ENCODE measurements around the gene ARID1B.
A peak's percentile ranks its signal among the peaks of the same experiment; 100 is the strongest.

Gene ARID1B

GRCh38 chr6:156953127-156953478 lies 175.9 kb downstream of the ARID1B start:
- H3K4me3 ChIP-seq (ENCODE audit: low read length): no peak overlapping the region
- H3K27me3 ChIP-seq (ENCODE audit: control insufficient read depth, insufficient read depth, low read length): no peaks in the 10 kb centered on the region
- H3K9ac ChIP-seq (ENCODE audit: low read length): no peak overlapping the region
- H3K27ac ChIP-seq (ENCODE audit: low read depth, low read length): peak overlapping the region; percentile 27
- H3K4me1 ChIP-seq (ENCODE audit: control insufficient read depth, insufficient read depth, low read length): peaks cover 36% of the 10 kb centered on the region
- H3K36me3 ChIP-seq (ENCODE audit: control insufficient read depth, insufficient read depth, low read length): no peaks in the 10 kb centered on the region

GRCh38 chr6:156953479-156954146 lies 176.4 kb downstream of the ARID1B start:
- H3K27me3 ChIP-seq (ENCODE audit: control insufficient read depth, insufficient read depth, low read length): no peaks in the 10 kb centered on the region
- H3K9ac ChIP-seq (ENCODE audit: low read length): no peak overlapping the region
- peak overlapping the region; percentile 4 for H3K27ac ChIP-seq (ENCODE audit: low read depth, low read length)
- no peak overlapping the region for H3K4me3 ChIP-seq (ENCODE audit: low read length)
- peaks cover 36% of the 10 kb centered on the region for H3K4me1 ChIP-seq (ENCODE audit: control insufficient read depth, insufficient read depth, low read length)
- H3K36me3 ChIP-seq (ENCODE audit: control insufficient read depth, insufficient read depth, low read length): no peaks in the 10 kb centered on the region

GRCh38 chr6:156954191-156954590 lies 177.0 kb downstream of the ARID1B start:
- H3K36me3 ChIP-seq (ENCODE audit: control insufficient read depth, insufficient read depth, low read length): no peaks in the 10 kb centered on the region
- H3K9ac ChIP-seq (ENCODE audit: low read length): no peak overlapping the region
- H3K27me3 ChIP-seq (ENCODE audit: control insufficient read depth, insufficient read depth, low read length): no peaks in the 10 kb centered on the region
- no peak overlapping the region for H3K27ac ChIP-seq (ENCODE audit: low read depth, low read length)
- no peak overlapping the region for H3K4me3 ChIP-seq (ENCODE audit: low read length)
- H3K4me1 ChIP-seq (ENCODE audit: control insufficient read depth, insufficient read depth, low read length): peaks cover 35% of the 10 kb centered on the region

- Histone ChIP-seq H3K4me3 (ENCODE audit: low read length) (no peak overlapping the region), H3K9ac (ENCODE audit: low read length) (no peak overlapping the region), H3K27ac (ENCODE audit: low read depth, low read length) (no peak overlapping the region), H3K4me1 (ENCODE audit: control insufficient read depth, insufficient read depth, low read length) (peaks cover 31% of the 10 kb centered on the region), H3K36me3 (ENCODE audit: control insufficient read depth, insufficient read depth, low read length) (no peaks in the 10 kb centered on the region), H3K27me3 (ENCODE audit: control insufficient read depth, insufficient read depth, low read length) (no peaks in the 10 kb centered on the region)
Measured at GRCh38 chr6:156954816-156955215, 177.6 kb downstream of the ARID1B start.

- Histone ChIP-seq H3K36me3 (ENCODE audit: control insufficient read depth, insufficient read depth, low read length) (no peaks in the 10 kb centered on the region), H3K27ac (ENCODE audit: low read depth, low read length) (peak overlapping the region; percentile 33), H3K9ac (ENCODE audit: low read length) (no peak overlapping the region), H3K4me1 (ENCODE audit: control insufficient read depth, insufficient read depth, low read length) (peaks cover 31% of the 10 kb centered on the region), H3K27me3 (ENCODE audit: control insufficient read depth, insufficient read depth, low read length) (no peaks in the 10 kb centered on the region), H3K4me3 (ENCODE audit: low read length) (no peak overlapping the region)
Measured at GRCh38 chr6:156955494-156956183, 178.5 kb downstream of the ARID1B start.

GRCh38 chr6:156956286-156956685 lies 179.1 kb downstream of the ARID1B start:
- H3K4me3 ChIP-seq (ENCODE audit: low read length): no peak overlapping the region
- peaks cover 31% of the 10 kb centered on the region for H3K4me1 ChIP-seq (ENCODE audit: control insufficient read depth, insufficient read depth, low read length)
- no peak overlapping the region for H3K9ac ChIP-seq (ENCODE audit: low read length)
- no peak overlapping the region for H3K27ac ChIP-seq (ENCODE audit: low read depth, low read length)
- no peaks in the 10 kb centered on the region for H3K36me3 ChIP-seq (ENCODE audit: control insufficient read depth, insufficient read depth, low read length)
- H3K27me3 ChIP-seq (ENCODE audit: control insufficient read depth, insufficient read depth, low read length): no peaks in the 10 kb centered on the region

GRCh38 chr6:156957931-156958547 lies 180.9 kb downstream of the ARID1B start:
- Histone ChIP-seq H3K27ac (ENCODE audit: low read depth, low read length) (no peak overlapping the region), H3K36me3 (ENCODE audit: control insufficient read depth, insufficient read depth, low read length) (no peaks in the 10 kb centered on the region), H3K4me1 (ENCODE audit: control insufficient read depth, insufficient read depth, low read length) (peaks cover 30% of the 10 kb centered on the region), H3K4me3 (ENCODE audit: low read length) (no peak overlapping the region), H3K27me3 (ENCODE audit: control insufficient read depth, insufficient read depth, low read length) (no peaks in the 10 kb centered on the region), H3K9ac (ENCODE audit: low read length) (no peak overlapping the region)

- Histone ChIP-seq H3K36me3 (ENCODE audit: control insufficient read depth, insufficient read depth, low read length) (no peaks in the 10 kb centered on the region), H3K27ac (ENCODE audit: low read depth, low read length) (no peak overlapping the region), H3K4me1 (ENCODE audit: control insufficient read depth, insufficient read depth, low read length) (peaks cover 19% of the 10 kb centered on the region), H3K4me3 (ENCODE audit: low read length) (no peak overlapping the region), H3K27me3 (ENCODE audit: control insufficient read depth, insufficient read depth, low read length) (no peaks in the 10 kb centered on the region), H3K9ac (ENCODE audit: low read length) (no peak overlapping the region)
Measured at GRCh38 chr6:156960525-156960924, 183.3 kb downstream of the ARID1B start.

GRCh38 chr6:156961282-156961892 lies 184.2 kb downstream of the ARID1B start:
- Histone ChIP-seq H3K4me1 (ENCODE audit: control insufficient read depth, insufficient read depth, low read length) (peaks cover 11% of the 10 kb centered on the region), H3K9ac (ENCODE audit: low read length) (no peak overlapping the region), H3K27me3 (ENCODE audit: control insufficient read depth, insufficient read depth, low read length) (no peaks in the 10 kb centered on the region), H3K36me3 (ENCODE audit: control insufficient read depth, insufficient read depth, low read length) (no peaks in the 10 kb centered on the region), H3K27ac (ENCODE audit: low read depth, low read length) (no peak overlapping the region), H3K4me3 (ENCODE audit: low read length) (no peak overlapping the region)

GRCh38 chr6:156963712-156964700 lies 186.8 kb downstream of the ARID1B start:
- Histone ChIP-seq H3K4me1 (ENCODE audit: control insufficient read depth, insufficient read depth, low read length) (peaks cover 6% of the 10 kb centered on the region), H3K27ac (ENCODE audit: low read depth, low read length) (peak overlapping the region; percentile 30), H3K27me3 (ENCODE audit: control insufficient read depth, insufficient read depth, low read length) (no peaks in the 10 kb centered on the region), H3K4me3 (ENCODE audit: low read length) (peak overlapping the region; percentile 52), H3K36me3 (ENCODE audit: control insufficient read depth, insufficient read depth, low read length) (no peaks in the 10 kb centered on the region), H3K9ac (ENCODE audit: low read length) (no peak overlapping the region)

- Histone ChIP-seq H3K27me3 (ENCODE audit: control insufficient read depth, insufficient read depth, low read length) (no peaks in the 10 kb centered on the region), H3K9ac (ENCODE audit: low read length) (no peak overlapping the region), H3K4me3 (ENCODE audit: low read length) (no peak overlapping the region), H3K36me3 (ENCODE audit: control insufficient read depth, insufficient read depth, low read length) (no peaks in the 10 kb centered on the region), H3K4me1 (ENCODE audit: control insufficient read depth, insufficient read depth, low read length) (peaks cover 6% of the 10 kb centered on the region), H3K27ac (ENCODE audit: low read depth, low read length) (no peak overlapping the region)
Measured at GRCh38 chr6:156967852-156968251, 190.7 kb downstream of the ARID1B start.

- Histone ChIP-seq H3K27ac (ENCODE audit: low read depth, low read length) (no peak overlapping the region), H3K36me3 (ENCODE audit: control insufficient read depth, insufficient read depth, low read length) (no peaks in the 10 kb centered on the region), H3K4me3 (ENCODE audit: low read length) (no peak overlapping the region), H3K4me1 (ENCODE audit: control insufficient read depth, insufficient read depth, low read length) (peaks cover under 1% of the 10 kb centered on the region), H3K9ac (ENCODE audit: low read length) (no peak overlapping the region), H3K27me3 (ENCODE audit: control insufficient read depth, insufficient read depth, low read length) (no peaks in the 10 kb centered on the region)
Measured at GRCh38 chr6:156969233-156969632, 192.1 kb downstream of the ARID1B start.

All from rectal smooth muscle tissue (tissue), 1 donor.